Endometrial microvascular endothelial cells (primary cell): Measurements from ENCODE around the gene RBMS3. TPM values are rescaled to one million over a fixed set of nuclear protein-coding genes. Genes with fewer than 3 reads are reported as not detected.
"Not testable (repeated sequence)": the region's sequence is repeated elsewhere in the genome, so short reads cannot be mapped to it uniquely, and the experiment has no call there.

ENCODE experiments used
- in situ Hi-C: cut with HindIII; loops from 2 replicates; pipeline ENCODE4 v1.10.0; 2017; ENCODE audit warnings: low sequenced_read_pairs, low pct_unique_long_range_greater_than_20kb; ENCODE audit errors: inconsistent ontology term
- total RNA-seq: library from RNA; depleted of rRNA; stranded (reverse); fragments of >200 nt; gene quantifications from one replicate; pipeline ENCODE4 v1.2.3, GENCODE V29; 2015; ENCODE audit errors: inconsistent ontology term

RBMS3 gene
- total RNA-seq, 1 donor from 2014 or later, result 21.6 TPM

DNA sequence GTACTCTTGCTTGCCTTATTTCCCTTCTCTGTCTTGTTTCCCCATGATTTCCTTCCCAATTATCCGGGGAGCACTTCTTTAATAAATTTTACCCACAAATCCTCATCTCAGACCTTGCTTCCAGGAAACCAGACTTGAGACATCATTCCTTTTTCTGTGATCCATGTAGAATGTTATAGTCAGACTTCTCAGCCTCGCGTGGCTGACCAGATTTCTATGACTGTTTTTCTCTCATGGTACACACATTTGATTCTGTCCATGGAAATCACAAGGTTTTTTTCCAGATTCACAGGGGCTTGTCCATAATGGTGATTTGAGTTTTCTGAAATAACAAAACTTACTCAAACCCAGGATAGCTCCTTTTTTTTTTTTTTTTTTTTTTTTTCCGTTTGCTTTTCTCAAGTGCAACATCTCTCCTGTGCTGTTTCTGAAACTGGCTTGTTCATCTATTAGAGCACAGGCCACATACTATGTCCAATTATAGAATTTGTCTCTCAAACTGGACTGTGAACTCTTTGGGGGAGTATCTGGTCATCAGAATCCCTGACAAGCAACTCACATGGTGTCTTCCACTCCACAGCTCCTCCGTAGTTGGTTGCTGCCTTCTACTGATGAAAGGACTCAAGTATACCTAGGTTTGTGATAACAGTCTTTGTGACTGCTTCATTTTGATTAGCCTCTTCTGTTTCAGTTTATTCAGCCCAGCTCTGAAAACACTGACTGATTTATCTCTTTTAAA is 50.8 kb downstream of the RBMS3 start:
- in situ Hi-C loops, result no loop called here

DNA sequence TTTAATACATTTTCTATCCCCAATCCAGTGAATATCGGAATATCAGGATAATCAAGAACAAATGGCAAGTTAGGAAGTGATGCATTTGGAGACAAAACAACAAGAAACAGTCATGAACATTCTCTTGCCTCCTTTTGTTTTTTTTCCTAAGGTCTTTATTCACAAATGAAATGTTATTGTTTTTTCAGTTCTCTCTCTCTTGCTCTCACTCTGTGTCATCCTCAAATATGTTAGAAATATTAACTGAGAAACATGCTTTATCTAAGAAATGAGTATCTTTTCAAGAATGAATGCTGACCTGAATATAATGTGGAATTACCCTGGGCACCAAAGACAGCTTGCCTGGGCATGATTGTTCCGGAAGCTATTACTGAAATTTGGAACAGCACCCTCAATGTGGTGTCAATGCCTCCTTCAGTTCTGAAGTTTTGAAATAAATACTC is 51.3 kb downstream of the RBMS3 start:
- in situ Hi-C loops, result no loop called here

DNA sequence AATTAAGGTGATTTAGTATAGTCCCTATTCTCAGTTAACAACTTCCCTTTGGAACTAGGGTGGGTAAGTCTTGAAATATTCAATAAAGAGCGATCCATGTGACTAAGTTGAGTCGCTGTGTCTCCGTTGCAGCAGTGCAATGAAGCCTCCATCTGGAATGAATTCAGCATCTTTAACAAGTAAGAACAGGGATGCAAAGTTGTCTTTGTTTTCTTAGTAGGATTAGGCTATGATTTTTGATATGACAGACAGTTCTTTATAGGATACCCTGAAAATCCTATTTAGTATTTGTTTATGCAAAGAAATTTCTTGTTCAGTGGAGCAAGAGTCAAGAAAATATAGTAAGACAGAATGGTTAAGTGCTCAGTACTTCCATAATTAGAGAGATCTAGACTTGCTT is 52.7 kb downstream of the RBMS3 start:
- in situ Hi-C loops, result no loop called here

DNA sequence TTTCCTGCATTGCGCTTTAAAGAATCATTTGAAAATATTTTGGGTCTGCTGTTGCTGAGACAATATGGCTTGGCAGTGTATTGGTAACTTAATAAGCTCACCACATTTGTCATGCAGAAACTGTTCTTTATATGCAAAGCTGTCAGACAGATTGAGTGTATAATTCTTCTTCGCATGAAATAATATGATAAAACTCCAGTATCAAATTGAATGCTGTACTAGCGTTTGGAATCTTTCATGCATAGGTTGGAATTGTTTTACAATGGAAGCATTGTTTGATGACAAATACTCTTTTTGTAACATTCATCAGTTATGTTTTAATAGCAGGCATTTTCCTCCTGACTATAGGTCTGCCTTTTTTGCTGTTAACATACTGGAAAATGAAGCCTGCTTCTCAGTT is 53.8 kb downstream of the RBMS3 start:
- in situ Hi-C loops, result no loop called here

DNA sequence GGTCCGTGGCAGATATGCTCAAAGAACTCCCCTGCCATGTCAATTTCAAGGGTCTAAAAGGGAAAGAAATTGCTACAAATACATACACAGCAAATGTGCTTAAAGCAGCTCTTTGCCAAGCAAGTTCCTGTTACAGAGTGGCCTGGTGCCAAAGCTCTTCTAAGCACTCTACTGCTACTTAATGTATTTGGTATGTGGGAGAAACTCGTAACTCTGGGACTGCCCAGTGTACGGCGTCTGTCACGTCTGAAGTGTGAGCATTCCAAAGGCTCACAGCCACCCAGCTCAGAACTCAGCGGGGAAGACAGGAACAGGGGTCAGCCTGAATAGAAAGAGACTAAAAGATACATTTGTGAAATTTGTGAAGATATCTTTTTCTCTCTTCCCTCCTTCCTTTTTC is 54.6 kb downstream of the RBMS3 start:
- in situ Hi-C loops, result no loop called here

- in situ Hi-C loops, result no loop called here
Observed at GRCh38 chr3:29335943-29336342, 55.1 kb downstream of the RBMS3 start.

DNA sequence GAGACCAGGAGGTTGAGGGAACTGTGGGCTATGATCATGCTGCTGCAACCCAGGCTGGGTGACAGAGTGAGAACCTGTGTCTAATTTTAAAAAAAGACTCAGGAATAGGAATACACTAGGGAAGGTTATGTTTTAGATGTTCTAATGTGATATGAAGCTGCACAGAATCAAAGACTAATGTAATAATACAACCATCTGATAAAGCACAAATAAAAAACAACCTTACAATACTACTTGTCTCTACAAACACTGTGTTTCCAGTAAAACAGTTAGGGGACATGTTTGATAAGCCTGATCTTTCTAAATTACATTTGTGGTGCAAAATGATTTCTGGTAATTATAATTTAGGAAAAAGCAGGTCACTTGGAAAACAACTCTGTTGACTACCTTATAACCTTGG is 56.7 kb downstream of the RBMS3 start:
- in situ Hi-C loops, result no loop called here

- in situ Hi-C loops, result no loop called here
Observed at GRCh38 chr3:29338377-29338776, 57.5 kb downstream of the RBMS3 start.

GRCh38 chr3:29339016-29339833 is 58.4 kb downstream of the RBMS3 start:
- in situ Hi-C loops, result no loop called here

GRCh38 chr3:29344154-29344553 is 63.3 kb downstream of the RBMS3 start:
- in situ Hi-C loops, result no loop called here

- in situ Hi-C loops, result no loop called here
Observed at GRCh38 chr3:29344935-29345334, 64.1 kb downstream of the RBMS3 start.

DNA sequence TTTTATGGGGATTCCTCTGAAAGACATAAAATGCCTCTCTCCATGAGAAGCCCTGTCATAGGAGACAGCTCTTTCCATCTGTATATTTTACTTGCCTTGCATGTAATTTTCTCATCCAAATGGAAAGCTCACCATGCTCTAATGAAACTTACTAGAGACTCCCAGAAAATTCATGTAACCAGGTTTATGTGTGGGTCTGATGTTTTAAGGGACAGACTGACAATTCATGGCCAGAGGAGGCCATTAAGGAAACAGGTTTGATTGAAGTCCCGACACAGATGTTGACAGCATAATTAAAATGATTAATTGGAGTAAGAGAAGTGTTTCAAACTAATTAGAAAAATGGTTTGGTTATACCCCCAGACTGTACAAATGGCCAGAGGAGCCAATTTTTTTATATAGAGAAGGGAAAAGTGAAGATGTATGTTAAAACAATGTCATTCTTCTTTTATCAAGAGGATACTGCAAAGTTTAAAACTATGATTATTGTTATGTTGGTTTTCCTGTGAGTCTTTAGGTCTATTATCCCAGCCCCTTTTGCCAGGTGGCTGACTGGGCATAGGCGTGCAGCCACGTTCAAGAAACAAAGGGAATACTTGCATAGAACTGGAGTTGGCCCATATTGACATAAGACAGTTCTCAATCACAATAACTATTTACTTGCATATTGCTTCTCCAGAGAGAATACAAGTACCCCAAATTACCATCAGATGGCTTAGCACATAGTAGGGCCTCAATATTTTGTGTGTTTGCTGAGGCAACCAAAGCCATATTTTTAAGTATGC is 64.8 kb downstream of the RBMS3 start:
- in situ Hi-C loops, result no loop called here

DNA sequence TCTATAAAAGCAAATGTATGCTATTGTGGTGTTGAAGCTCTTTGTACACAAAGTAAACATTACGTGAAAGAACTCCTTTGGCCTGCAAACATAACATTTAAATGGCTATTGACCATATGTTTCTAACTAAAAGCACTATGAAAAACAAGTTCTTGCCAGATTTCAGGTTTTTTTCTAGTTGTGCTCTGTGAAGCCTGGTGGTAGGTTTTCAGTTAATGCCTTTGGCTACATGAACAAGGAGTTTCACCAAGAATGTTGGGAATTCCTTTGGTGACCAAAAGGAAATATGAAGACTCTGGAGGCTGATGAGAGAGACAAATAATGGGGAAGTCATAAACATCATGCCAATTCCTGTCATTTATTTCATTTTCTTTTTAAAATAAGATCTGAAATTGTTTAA is 66.0 kb downstream of the RBMS3 start:
- in situ Hi-C loops, result no loop called here

DNA sequence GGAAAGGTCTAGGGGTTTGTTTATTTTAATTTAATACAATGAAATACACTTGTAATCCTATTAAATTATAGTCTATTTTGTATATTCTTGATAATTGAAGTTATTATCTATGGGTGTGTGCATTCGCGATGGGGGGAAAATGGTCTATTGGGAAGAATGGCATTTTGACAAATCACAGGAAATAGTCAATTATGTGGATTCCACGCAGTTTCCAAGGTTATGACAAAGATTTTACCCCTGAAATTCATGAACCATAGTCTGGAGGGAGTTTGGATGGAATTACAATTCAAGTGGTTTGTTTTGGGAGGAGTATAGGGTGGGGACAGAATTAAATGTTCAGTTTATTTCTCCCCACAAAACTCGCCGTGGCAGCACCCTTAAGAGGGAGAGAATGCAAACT is 66.5 kb downstream of the RBMS3 start:
- in situ Hi-C loops, result no loop called here

- in situ Hi-C loops, result no loop called here
Observed at GRCh38 chr3:29348316-29348715, 67.4 kb downstream of the RBMS3 start.

DNA sequence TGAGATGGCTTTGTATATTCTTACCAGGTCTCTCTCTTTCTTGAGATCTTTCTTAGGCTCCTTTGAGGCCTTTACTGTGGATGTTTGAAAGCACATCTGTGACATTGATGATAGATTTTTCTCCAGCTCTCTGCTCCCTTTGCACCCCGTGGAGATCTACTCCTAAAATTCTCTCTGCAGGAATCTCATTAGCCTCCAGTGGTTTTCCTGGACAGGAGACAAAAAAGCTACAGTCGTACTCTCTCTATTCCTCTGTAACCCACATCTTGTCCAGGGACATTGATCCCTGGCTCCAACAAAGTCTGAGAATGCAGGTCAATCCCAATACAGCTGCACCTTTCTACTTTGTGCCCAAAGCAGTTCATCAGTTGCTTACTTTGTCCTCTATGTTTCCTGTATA is 68.2 kb downstream of the RBMS3 start:
- in situ Hi-C loops, result no loop called here

GRCh38 chr3:29353807-29354206 is 72.9 kb downstream of the RBMS3 start:
- in situ Hi-C loops, result no loop called here

- in situ Hi-C loops, result no loop called here
Observed at GRCh38 chr3:29354894-29355293, 74.0 kb downstream of the RBMS3 start.

- in situ Hi-C loops, result no loop called here
Observed at GRCh38 chr3:29356062-29356461, 75.2 kb downstream of the RBMS3 start.

- in situ Hi-C loops, result not testable (repeated sequence)
Observed at GRCh38 chr3:29360289-29360688, 79.4 kb downstream of the RBMS3 start.
